Measurements from ENCODE around the gene PATL1.
A peak's percentile ranks its signal among the peaks of the same experiment; 100 is the strongest.
"Not testable (repeated sequence)": the region's sequence is repeated elsewhere in the genome, so short reads cannot be mapped to it uniquely, and the experiment has no call there.

Gene PATL1

GRCh38 chr11:59678118-59678812 is 9.4 kb upstream of the PATL1 start:
- FAIRE-seq (no peak), DNase-seq (ENCODE audit: insufficient read length, low spot score) (no peak)

GRCh38 chr11:59676205-59676604 is 7.4 kb upstream of the PATL1 start:
- no peak for DNase-seq (ENCODE audit: insufficient read length, low spot score)
- no peak for FAIRE-seq

- FAIRE-seq, result no peak
- no peak for DNase-seq (ENCODE audit: insufficient read length, low spot score)
Observed at GRCh38 chr11:59674291-59674690, 5.5 kb upstream of the PATL1 start.

- DNase-seq (ENCODE audit: insufficient read length, low spot score), result no peak
- no peak for FAIRE-seq
Observed at GRCh38 chr11:59673291-59673690, 4.5 kb upstream of the PATL1 start.

- FAIRE-seq (no peak), DNase-seq (ENCODE audit: insufficient read length, low spot score) (no peak)
Observed at GRCh38 chr11:59671471-59671870, 2.6 kb upstream of the PATL1 start.

- FAIRE-seq (no peak), DNase-seq (ENCODE audit: insufficient read length, low spot score) (peak; percentile 32)
Observed at GRCh38 chr11:59669611-59670009, 773 bp upstream of the PATL1 start.

- DNase-seq (ENCODE audit: insufficient read length, low spot score) (peak; percentile 44), FAIRE-seq (peak; percentile 4)
Observed at GRCh38 chr11:59668188-59668949, 468 bp downstream of the PATL1 start.

GRCh38 chr11:59667812-59668187 is 1.0 kb downstream of the PATL1 start:
- no peak for FAIRE-seq

GRCh38 chr11:59666969-59667368 is 1.9 kb downstream of the PATL1 start:
- FAIRE-seq (no peak), DNase-seq (ENCODE audit: insufficient read length, low spot score) (no peak)

More at GRCh38 chr11:59667812-59668187, 1.0 kb downstream of the PATL1 start:
- DNase-seq (ENCODE audit: insufficient read length, low spot score), result no peak

- DNase-seq (ENCODE audit: insufficient read length, low spot score), result no peak
- FAIRE-seq, result no peak
Observed at GRCh38 chr11:59660621-59661020, 8.2 kb downstream of the PATL1 start.

- no peak for FAIRE-seq
- no peak for DNase-seq (ENCODE audit: insufficient read length, low spot score)
Observed at GRCh38 chr11:59659981-59660380, 8.9 kb downstream of the PATL1 start.

- no peak for FAIRE-seq
Observed at GRCh38 chr11:59658036-59658435, 10.8 kb downstream of the PATL1 start.

GRCh38 chr11:59654893-59655292 is 13.9 kb downstream of the PATL1 start:
- no peak for FAIRE-seq

More at GRCh38 chr11:59658036-59658435, 10.8 kb downstream of the PATL1 start:
- no peak for DNase-seq (ENCODE audit: insufficient read length, low spot score)

GRCh38 chr11:59647245-59647980 is 21.4 kb downstream of the PATL1 start:
- no peak for FAIRE-seq
- no peak for DNase-seq (ENCODE audit: insufficient read length, low spot score)

More at GRCh38 chr11:59654893-59655292, 13.9 kb downstream of the PATL1 start:
- no peak for DNase-seq (ENCODE audit: insufficient read length, low spot score)

GRCh38 chr11:59644528-59644927 is 24.3 kb downstream of the PATL1 start:
- no peak for FAIRE-seq
- DNase-seq (ENCODE audit: insufficient read length, low spot score), result no peak

- DNase-seq (ENCODE audit: insufficient read length, low spot score) (no peak), FAIRE-seq (no peak)
Observed at GRCh38 chr11:59643390-59643789, 25.4 kb downstream of the PATL1 start.

GRCh38 chr11:59641156-59641555 is 27.7 kb downstream of the PATL1 start:
- FAIRE-seq (no peak), DNase-seq (ENCODE audit: insufficient read length, low spot score) (no peak)

- DNase-seq (ENCODE audit: insufficient read length, low spot score) (no peak), FAIRE-seq (no peak)
Observed at GRCh38 chr11:59630493-59630892, 38.3 kb downstream of the PATL1 start.

GRCh38 chr11:59629996-59630395 is 38.8 kb downstream of the PATL1 start:
- DNase-seq (ENCODE audit: insufficient read length, low spot score) (no peak), FAIRE-seq (no peak)

- FAIRE-seq; DNase-seq (ENCODE audit: insufficient read length, low spot score): not testable (repeated sequence)
Observed at GRCh38 chr11:59626969-59627368, 41.9 kb downstream of the PATL1 start.

GRCh38 chr11:59625703-59626102 is 43.1 kb downstream of the PATL1 start:
- no peak for FAIRE-seq
- no peak for DNase-seq (ENCODE audit: insufficient read length, low spot score)

Measured in HTR-8/SVneo (cell line).